HG02885 (cell line): ENCODE data around the gene GGT5.
"Not testable (repeated sequence)": the region's sequence is repeated elsewhere in the genome, so short reads cannot be mapped to it uniquely, and the experiment has no call there.

Experiments
- ATAC-seq: cut with Tn5 transposase; IDR thresholded peaks from one replicate; pipeline ENCODE4 v1.9.1; 2021; ENCODE audit warnings: mild to moderate bottlenecking; ENCODE audit not compliant: unreplicated experiment, poor library complexity

Gene GGT5

GRCh38 chr22:24207264-24208011, 37.4 kb downstream of the GGT5 start:
- ATAC-seq, result no peak

DNA sequence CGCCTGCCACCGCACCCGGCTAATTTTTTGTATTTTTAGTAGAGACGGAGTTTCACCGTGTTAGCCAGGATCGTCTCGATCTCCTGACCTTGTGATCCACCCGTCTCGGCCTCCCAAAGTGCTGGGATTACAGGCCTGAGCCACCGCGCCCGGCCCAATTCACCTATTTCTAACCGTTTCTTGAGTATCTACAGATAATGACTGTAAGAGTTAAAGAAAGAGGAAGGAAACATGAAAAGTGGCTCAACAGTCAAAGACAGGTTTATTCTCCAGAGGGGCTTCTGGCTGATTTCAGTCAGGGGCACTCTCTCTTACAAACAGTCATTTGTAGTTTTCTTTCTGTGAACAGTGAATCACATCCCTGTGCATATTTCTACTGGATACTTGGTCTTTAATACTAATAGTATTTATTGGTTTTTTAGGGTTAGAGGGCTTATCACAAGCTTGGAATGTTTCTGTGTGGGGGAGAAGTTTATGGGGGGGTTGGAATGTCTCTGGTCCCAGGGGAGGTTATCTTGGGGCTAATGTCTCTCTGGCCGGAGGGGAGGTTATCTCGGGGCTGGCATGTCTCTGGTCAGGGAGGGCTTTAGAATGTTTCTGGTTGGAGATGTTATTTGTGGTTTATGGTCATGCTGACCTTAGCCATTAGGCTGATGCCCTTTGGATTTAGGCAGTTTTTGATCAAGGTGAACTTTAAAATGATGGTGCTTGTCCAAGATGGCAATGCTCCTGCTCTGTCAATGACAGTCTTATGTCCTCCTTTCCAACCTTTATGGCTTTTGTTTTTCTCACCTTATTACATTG, 38.2 kb downstream of the GGT5 start:
- not testable (repeated sequence) for ATAC-seq

DNA sequence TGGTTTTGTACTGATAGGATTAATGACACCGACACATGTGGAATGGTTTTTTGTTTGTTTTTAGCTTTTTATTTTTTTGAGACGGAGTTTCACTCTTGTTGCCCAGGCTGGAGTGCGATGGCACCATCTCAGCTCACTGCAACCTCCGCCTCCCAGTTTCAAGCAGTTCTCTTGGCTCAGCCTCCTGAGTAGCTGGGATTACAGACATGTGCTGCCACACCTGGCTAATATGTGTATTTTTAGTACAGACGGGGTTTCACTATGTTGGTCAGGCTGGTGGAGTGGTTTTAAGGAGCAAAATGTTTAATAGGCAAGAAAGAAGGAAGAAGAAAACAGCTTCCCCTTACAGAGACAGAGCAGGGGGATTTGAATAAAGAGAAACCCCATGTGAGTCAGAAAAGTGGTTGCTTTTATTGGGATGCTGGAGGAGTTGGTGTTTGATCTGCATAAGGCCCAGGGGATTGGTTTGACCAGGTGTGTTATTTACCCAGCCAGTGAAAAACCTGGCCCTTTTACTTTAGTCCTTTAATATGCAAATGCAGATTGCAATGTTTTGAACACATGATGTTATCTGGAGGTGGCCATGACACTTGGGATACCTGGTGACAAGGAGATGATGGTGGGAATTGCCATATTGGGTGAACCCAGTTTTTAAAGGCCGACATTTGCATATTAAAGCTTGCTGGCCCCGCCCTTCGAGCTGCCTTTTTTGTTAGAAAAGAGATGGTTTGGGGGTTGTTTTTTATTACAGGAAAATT, 39.3 kb downstream of the GGT5 start:
- no peak for ATAC-seq

- not testable (repeated sequence) for ATAC-seq
Measured at GRCh38 chr22:24203856-24204255, 41.0 kb downstream of the GGT5 start.

- ATAC-seq, result no peak
Measured at GRCh38 chr22:24201681-24202614, 42.9 kb downstream of the GGT5 start.

- ATAC-seq, result no peak
Measured at GRCh38 chr22:24200619-24201212, 44.2 kb downstream of the GGT5 start.

- ATAC-seq, result no peak
Measured at GRCh38 chr22:24198682-24199052, 46.2 kb downstream of the GGT5 start.

GRCh38 chr22:24191893-24192292, 53.0 kb downstream of the GGT5 start:
- no peak for ATAC-seq

GRCh38 chr22:24191381-24191841, 53.5 kb downstream of the GGT5 start:
- no peak for ATAC-seq

DNA sequence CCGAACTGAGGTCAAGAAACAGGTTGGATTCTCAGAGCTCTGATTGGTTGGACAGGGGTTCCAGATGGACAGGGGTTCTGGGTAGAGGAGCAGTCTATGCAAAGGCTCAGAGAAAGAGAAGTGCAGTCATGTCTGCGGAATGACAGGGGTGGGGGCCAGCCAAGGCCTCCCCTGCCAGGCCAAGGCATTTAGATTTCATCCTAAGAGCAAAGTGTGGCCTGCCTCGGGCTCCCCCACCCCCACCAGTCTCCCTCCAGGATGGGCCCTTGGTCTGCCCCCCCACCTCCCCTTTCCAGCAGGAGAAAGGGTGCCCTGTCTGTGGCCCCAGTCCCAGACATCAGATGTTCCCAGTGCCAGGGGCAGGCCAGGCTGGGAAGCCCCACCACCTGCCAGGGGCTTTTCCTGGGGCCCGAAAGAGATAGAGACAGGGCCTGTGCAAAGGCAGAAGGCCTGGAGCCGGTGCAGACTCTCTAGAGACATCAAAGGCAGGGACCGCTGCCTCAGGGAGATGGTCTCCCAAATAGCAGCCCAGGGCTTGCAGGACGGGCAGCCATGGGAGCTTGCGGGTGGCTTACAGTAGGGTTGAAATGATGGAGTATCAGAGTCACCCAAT, 54.2 kb downstream of the GGT5 start:
- ATAC-seq, result no peak

GRCh38 chr22:24190159-24190540, 54.7 kb downstream of the GGT5 start:
- ATAC-seq, result no peak

DNA sequence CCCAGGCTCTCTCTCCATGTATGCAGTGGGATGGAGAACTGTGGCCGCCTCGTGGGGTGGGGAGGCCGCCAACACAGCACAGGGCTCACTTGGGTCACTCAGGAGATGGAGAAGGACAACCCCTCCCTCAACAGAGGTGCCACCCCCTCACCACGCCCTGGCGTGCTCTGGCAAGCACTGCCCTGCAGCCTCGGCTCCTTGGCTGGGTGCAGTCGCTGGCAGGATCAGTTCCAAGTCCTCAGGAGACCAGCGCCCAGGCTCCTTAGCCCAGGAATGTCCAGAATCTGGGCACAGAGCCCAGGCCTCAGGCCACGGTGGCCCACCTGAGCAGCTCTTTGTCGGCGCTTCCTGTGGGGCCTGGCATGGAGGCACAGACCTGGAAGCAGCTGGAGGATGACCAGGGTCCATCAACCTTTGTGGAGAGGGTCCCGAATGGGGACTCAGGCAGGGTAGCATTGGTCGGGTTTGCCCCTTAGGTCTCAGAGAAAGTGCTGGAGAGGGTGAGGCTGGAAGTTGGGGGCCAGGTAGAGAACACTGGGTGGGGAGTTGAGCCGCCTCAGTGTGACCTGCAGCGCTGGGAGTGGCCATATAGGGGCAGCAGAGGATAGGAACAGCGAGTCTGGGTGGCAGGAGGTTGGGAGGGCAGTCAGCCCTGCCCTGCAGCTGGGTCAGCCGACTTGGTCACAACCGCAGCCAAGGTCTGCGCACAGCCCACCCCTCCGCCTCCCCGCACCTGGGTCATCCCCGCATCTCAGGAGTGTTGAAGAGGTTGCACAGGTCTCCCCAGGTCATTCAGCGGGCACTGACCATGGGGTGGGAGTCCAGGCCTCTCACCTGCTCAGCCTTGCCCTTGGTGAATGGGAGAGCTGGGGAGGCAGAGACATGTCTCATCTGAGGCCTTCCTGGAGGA, 55.4 kb downstream of the GGT5 start:
- no peak for ATAC-seq

- ATAC-seq, result no peak
Measured at GRCh38 chr22:24188705-24189248, 56.1 kb downstream of the GGT5 start.

- no peak for ATAC-seq
Measured at GRCh38 chr22:24187731-24188644, 56.9 kb downstream of the GGT5 start.

GRCh38 chr22:24186892-24187670, 57.8 kb downstream of the GGT5 start:
- ATAC-seq, result no peak

GRCh38 chr22:24186352-24186740, 58.5 kb downstream of the GGT5 start:
- ATAC-seq, result no peak
